DOHH2 (cell line): Measurements from ENCODE around the gene RUFY4.

Experiments
- EZH2phosphoT487 ChIP-seq: fragments of 200-600 bp; sonication (generic); IDR thresholded peaks from 2 replicates; pipeline ENCODE4 v1.6.1; 2017; ENCODE audit warnings: borderline replicate concordance, mild to moderate bottlenecking, antibody characterized with exemption, low read length, moderate library complexity, mixed read lengths
- TF ChIP-seq, protein P1 (sequence below): fragments of 200-600 bp; sonication (generic); IDR thresholded peaks from one replicate; pipeline ENCODE4 v1.5.1; 2014; ENCODE audit warnings: antibody characterized with exemption, mild to moderate bottlenecking, low read depth, low read length; ENCODE audit not compliant: poor library complexity, severe bottlenecking

DNA sequence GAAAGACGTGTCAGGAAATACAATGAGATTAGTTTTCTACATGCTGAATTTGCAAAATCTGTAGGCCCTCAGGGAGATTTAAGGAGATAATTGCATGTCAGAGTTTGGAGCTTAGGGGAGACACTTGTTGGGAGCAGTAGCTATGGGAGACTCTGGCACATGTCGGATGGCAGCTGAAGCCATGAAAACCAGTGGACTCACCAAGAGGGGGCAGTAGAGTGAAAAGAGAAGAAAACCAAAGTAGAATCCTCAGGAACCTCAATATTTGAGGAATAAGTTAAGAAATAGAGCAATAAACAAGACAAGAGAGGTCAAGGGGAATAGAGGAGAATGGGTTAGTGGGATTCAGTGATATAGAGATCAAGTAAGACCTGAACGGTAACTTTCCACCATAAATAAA is 24.8 kb downstream of the RUFY4 start:
- TF ChIP-seq, protein P1, sequence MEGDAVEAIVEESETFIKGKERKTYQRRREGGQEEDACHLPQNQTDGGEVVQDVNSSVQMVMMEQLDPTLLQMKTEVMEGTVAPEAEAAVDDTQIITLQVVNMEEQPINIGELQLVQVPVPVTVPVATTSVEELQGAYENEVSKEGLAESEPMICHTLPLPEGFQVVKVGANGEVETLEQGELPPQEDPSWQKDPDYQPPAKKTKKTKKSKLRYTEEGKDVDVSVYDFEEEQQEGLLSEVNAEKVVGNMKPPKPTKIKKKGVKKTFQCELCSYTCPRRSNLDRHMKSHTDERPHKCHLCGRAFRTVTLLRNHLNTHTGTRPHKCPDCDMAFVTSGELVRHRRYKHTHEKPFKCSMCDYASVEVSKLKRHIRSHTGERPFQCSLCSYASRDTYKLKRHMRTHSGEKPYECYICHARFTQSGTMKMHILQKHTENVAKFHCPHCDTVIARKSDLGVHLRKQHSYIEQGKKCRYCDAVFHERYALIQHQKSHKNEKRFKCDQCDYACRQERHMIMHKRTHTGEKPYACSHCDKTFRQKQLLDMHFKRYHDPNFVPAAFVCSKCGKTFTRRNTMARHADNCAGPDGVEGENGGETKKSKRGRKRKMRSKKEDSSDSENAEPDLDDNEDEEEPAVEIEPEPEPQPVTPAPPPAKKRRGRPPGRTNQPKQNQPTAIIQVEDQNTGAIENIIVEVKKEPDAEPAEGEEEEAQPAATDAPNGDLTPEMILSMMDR = no peak
- TF ChIP-seq EZH2phosphoT487 = no peak
